ENCODE measurements around the gene TMC1. TPM values are rescaled to one million over a fixed set of nuclear protein-coding genes. Genes with fewer than 3 reads are reported as not detected.

TMC1 gene
- total RNA-seq, 2 donors from 2014 or later = not detected

GRCh38 chr9:72627147-72627546 lies 105.7 kb downstream of the TMC1 start:
- H3K4me1 Mint-ChIP-seq (ENCODE audit: low read depth in 2 of 2) = no peaks in the 10 kb centered on the region
- H3K27ac Mint-ChIP-seq = no peak overlapping the region
- DNase-seq (ENCODE audit: low spot score) (no peak), ATAC-seq (no peak)
- H3K4me3 Mint-ChIP-seq = no peak overlapping the region
- no peaks in the 10 kb centered on the region for H3K9me3 Mint-ChIP-seq
- H3K27me3 Mint-ChIP-seq = peaks cover 10 to 35% of the 10 kb centered on the region in 2 donors
- H3K36me3 Mint-ChIP-seq = no peaks in the 10 kb centered on the region

DNA sequence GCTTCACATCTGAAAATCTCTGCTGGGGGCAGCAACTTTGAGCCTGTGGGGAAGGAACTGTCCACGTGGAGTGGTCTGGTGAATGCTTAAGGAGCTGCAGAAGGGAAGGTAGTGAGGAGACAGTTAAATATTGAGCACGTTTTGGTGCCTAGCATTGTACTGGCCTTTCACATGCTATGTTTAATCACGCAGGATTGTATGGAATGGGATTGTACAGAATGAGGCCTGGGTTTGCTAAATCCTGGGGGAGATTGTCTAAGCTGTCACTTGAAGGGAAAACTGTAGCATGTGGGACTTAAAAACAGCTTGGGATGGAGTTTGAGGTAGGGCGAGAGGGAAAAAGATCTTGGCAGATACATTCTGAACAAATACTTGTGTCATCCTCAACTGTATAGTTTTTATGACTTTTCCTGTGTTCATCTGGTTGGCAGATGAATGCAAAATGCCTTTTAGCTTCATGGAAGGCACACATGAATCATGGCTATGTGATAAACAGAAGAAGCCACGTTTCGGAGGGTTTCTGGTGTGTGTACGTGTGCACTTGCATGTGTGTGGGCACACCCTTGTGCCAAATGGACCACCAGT lies 106.6 kb downstream of the TMC1 start:
- no peaks in the 10 kb centered on the region for H3K9me3 Mint-ChIP-seq
- H3K36me3 Mint-ChIP-seq = no peaks in the 10 kb centered on the region
- no peak overlapping the region for H3K4me3 Mint-ChIP-seq
- H3K27ac Mint-ChIP-seq = no peak overlapping the region
- ATAC-seq (no peak), DNase-seq (ENCODE audit: low spot score) (no peak)
- H3K4me1 Mint-ChIP-seq (ENCODE audit: low read depth in 2 of 2) = no peaks in the 10 kb centered on the region
- H3K27me3 Mint-ChIP-seq = peaks cover 9 to 36% of the 10 kb centered on the region in 2 donors

DNA sequence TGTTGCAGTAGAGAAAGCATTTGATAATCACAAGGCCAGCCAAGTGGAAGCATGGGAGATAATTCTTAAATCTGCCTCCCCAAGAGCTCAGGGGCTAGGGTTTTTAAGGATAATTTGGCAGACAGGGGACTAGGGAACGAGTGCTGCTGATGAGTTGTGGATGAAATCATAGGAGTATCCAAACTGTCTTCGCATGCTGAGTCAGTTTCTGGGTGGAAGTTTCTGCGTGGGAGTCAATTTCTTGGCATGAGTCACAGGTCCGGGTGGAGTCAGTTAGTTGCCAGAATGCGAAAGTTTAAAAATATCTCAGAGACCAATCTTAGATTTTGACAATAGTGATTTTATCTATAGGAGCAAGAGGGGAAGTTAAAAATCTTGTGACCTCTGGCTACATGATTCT lies 112.6 kb downstream of the TMC1 start:
- DNase-seq (ENCODE audit: low spot score) (no peak), ATAC-seq (no peak)
- Mint-ChIP-seq H3K9me3 (no peaks in the 10 kb centered on the region), H3K27ac (no peak overlapping the region), H3K4me3 (no peak overlapping the region), H3K27me3 (peaks cover 12 to 18% of the 10 kb centered on the region in 2 donors), H3K4me1 (ENCODE audit: low read depth in 2 of 2) (no peaks in the 10 kb centered on the region), H3K36me3 (no peaks in the 10 kb centered on the region)

GRCh38 chr9:72635197-72635596 lies 113.8 kb downstream of the TMC1 start:
- Mint-ChIP-seq H3K4me1 (ENCODE audit: low read depth in 2 of 2) (no peaks in the 10 kb centered on the region), H3K27ac (no peak overlapping the region), H3K27me3 (peaks cover 8 to 18% of the 10 kb centered on the region in 2 donors), H3K36me3 (no peaks in the 10 kb centered on the region), H3K4me3 (no peak overlapping the region), H3K9me3 (no peaks in the 10 kb centered on the region)
- DNase-seq (ENCODE audit: low spot score) = no peak
- ATAC-seq = no peak

GRCh38 chr9:72636621-72637020 lies 115.2 kb downstream of the TMC1 start:
- no peaks in the 10 kb centered on the region for H3K4me1 Mint-ChIP-seq (ENCODE audit: low read depth in 2 of 2)

DNA sequence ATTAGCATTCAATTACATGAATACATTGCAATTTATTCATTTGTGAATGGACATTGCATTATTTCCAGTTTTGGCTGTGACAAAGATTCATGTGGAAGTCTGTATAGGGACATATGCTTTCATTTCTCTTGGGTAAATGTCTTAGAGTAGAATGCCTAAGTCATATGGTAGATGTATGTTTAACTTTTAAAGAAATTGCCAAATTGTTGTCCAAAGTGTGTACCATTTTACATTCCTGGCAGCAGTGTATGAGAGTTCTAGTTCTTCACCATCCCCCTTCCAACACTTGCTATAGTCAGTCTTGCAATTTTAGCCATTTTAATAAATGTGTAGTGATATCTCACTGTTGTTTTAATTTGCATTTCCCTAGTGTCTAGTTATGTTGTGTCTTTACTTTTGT lies 122.2 kb downstream of the TMC1 start:
- Mint-ChIP-seq H3K27ac (no peak overlapping the region), H3K4me3 (no peak overlapping the region), H3K36me3 (no peaks in the 10 kb centered on the region), H3K4me1 (ENCODE audit: low read depth in 2 of 2) (no peaks in the 10 kb centered on the region), H3K9me3 (no peaks in the 10 kb centered on the region), H3K27me3 (peaks cover 0 to 36% of the 10 kb centered on the region in 2 donors)
- no peak for DNase-seq (ENCODE audit: low spot score)
- no peak for ATAC-seq

More at GRCh38 chr9:72636621-72637020, 115.2 kb downstream of the TMC1 start:
- H3K27ac Mint-ChIP-seq = no peak overlapping the region
- H3K27me3 Mint-ChIP-seq = peaks cover 8 to 15% of the 10 kb centered on the region in 2 donors
- H3K36me3 Mint-ChIP-seq = no peaks in the 10 kb centered on the region
- ATAC-seq (no peak), DNase-seq (ENCODE audit: low spot score) (no peak)
- no peak overlapping the region for H3K4me3 Mint-ChIP-seq
- no peaks in the 10 kb centered on the region for H3K9me3 Mint-ChIP-seq

GRCh38 chr9:72646061-72646460 lies 124.7 kb downstream of the TMC1 start:
- DNase-seq (ENCODE audit: low spot score) (no peak), ATAC-seq (no peak)
- H3K4me3 Mint-ChIP-seq = no peak overlapping the region
- H3K36me3 Mint-ChIP-seq = no peaks in the 10 kb centered on the region
- H3K27me3 Mint-ChIP-seq = peaks cover 0 to 36% of the 10 kb centered on the region in 2 donors
- H3K9me3 Mint-ChIP-seq = no peaks in the 10 kb centered on the region
- no peaks in the 10 kb centered on the region for H3K4me1 Mint-ChIP-seq (ENCODE audit: low read depth in 2 of 2)
- no peak overlapping the region for H3K27ac Mint-ChIP-seq

GRCh38 chr9:72648324-72649126 lies 127.1 kb downstream of the TMC1 start:
- H3K36me3 Mint-ChIP-seq = no peaks in the 10 kb centered on the region
- H3K27ac Mint-ChIP-seq = no peak overlapping the region
- ATAC-seq (no peak), DNase-seq (ENCODE audit: low spot score) (no peak)
- H3K9me3 Mint-ChIP-seq = no peaks in the 10 kb centered on the region
- no peaks in the 10 kb centered on the region for H3K4me1 Mint-ChIP-seq (ENCODE audit: low read depth in 2 of 2)
- no peak overlapping the region for H3K4me3 Mint-ChIP-seq
- peaks cover 10 to 28% of the 10 kb centered on the region in 2 donors for H3K27me3 Mint-ChIP-seq

GRCh38 chr9:72649127-72649442 lies 127.7 kb downstream of the TMC1 start:
- Mint-ChIP-seq H3K4me1 (ENCODE audit: low read depth in 2 of 2) (no peaks in the 10 kb centered on the region), H3K4me3 (no peak overlapping the region), H3K27ac (no peak overlapping the region), H3K27me3 (peaks cover 10 to 22% of the 10 kb centered on the region in 2 donors), H3K36me3 (no peaks in the 10 kb centered on the region), H3K9me3 (no peaks in the 10 kb centered on the region)
- ATAC-seq (no peak), DNase-seq (ENCODE audit: low spot score) (no peak)

GRCh38 chr9:72650206-72650605 lies 128.8 kb downstream of the TMC1 start:
- Mint-ChIP-seq H3K9me3 (no peaks in the 10 kb centered on the region), H3K27me3 (peaks cover 12% of the 10 kb centered on the region in 2 donors), H3K4me1 (ENCODE audit: low read depth in 2 of 2) (no peaks in the 10 kb centered on the region), H3K4me3 (no peak overlapping the region), H3K27ac (no peak overlapping the region), H3K36me3 (no peaks in the 10 kb centered on the region)
- DNase-seq (ENCODE audit: low spot score) (no peak), ATAC-seq (no peak)

- ATAC-seq (no peak), DNase-seq (ENCODE audit: low spot score) (no peak)
- H3K9me3 Mint-ChIP-seq = no peaks in the 10 kb centered on the region
- H3K27ac Mint-ChIP-seq = no peak overlapping the region
- H3K4me3 Mint-ChIP-seq = no peak overlapping the region
- peaks cover 11 to 18% of the 10 kb centered on the region in 2 donors for H3K27me3 Mint-ChIP-seq
- no peaks in the 10 kb centered on the region for H3K36me3 Mint-ChIP-seq
- no peaks in the 10 kb centered on the region for H3K4me1 Mint-ChIP-seq (ENCODE audit: low read depth in 2 of 2)
Observed at GRCh38 chr9:72656021-72656420, 134.6 kb downstream of the TMC1 start.

- H3K4me1 Mint-ChIP-seq (ENCODE audit: low read depth in 2 of 2) = no peaks in the 10 kb centered on the region
- no peaks in the 10 kb centered on the region for H3K9me3 Mint-ChIP-seq
- no peak for DNase-seq (ENCODE audit: low spot score)
- H3K36me3 Mint-ChIP-seq = no peaks in the 10 kb centered on the region
- H3K27me3 Mint-ChIP-seq = peaks cover 11 to 15% of the 10 kb centered on the region in 2 donors
- ATAC-seq = no peak
- no peak overlapping the region for H3K4me3 Mint-ChIP-seq
- no peak overlapping the region for H3K27ac Mint-ChIP-seq
Observed at GRCh38 chr9:72657023-72657422, 135.6 kb downstream of the TMC1 start.

DNA sequence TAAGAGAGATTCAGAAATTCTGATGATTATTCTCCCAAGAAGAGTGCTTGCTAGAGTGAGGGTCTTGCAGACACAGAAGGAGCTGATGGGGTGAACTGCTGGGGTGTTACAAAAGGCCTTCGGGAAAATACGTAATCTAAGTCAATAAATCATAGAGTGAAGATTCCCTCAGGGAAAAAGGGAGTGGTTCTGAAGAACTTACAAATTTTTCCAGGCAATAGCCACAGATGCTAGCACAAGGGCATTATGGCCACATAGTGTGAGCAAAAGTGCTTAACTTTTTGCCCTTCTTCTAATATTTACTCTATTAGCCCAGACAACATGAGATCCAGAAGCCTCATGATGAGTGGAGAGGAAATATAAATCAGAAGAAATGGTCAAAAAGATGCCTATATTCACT lies 137.3 kb downstream of the TMC1 start:
- no peaks in the 10 kb centered on the region for H3K9me3 Mint-ChIP-seq
- no peak overlapping the region for H3K27ac Mint-ChIP-seq
- no peak overlapping the region for H3K4me3 Mint-ChIP-seq
- H3K4me1 Mint-ChIP-seq (ENCODE audit: low read depth in 2 of 2) = no peaks in the 10 kb centered on the region
- H3K27me3 Mint-ChIP-seq = peaks cover 11 to 12% of the 10 kb centered on the region in 2 donors
- DNase-seq (ENCODE audit: low spot score) (no peak), ATAC-seq (no peak)
- H3K36me3 Mint-ChIP-seq = no peaks in the 10 kb centered on the region

DNA sequence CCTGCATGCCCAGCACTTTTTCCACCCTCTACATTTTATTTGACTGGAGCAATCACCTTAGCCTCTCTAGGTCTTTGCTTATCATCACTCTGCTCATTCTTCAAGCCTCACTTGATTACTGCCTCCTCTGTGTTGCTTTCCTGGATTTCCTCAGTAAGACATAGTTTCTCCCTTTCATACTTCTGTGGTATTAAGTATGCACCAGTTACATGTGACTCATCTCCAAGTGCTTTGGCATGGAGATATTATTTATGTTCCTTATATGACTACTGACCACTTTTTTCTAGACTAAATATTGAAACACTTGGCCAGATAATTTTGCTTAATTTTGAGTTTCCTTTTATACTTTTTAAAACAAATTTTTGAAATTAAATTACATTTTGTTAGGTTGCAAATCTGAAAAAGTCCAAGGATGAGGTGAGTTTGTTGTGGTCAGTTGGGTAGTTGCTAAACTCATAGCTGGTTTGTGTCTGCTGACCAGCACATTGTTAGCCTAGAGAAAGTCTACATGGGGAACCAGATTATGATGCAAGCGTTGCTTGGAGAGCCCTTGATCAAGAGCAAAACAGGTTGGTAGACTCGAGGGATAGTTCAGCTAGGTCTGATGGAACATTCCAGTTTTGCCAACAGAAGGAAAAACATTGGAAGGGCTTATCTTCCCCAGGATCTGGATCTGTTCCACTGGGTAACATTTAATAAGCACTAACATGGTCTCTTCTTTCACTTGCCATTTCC lies 140.2 kb downstream of the TMC1 start:
- no peak for DNase-seq (ENCODE audit: low spot score)
- ATAC-seq = no peak
- H3K27ac Mint-ChIP-seq = no peak overlapping the region
- no peak overlapping the region for H3K4me3 Mint-ChIP-seq
- no peaks in the 10 kb centered on the region for H3K9me3 Mint-ChIP-seq
- no peaks in the 10 kb centered on the region for H3K4me1 Mint-ChIP-seq (ENCODE audit: low read depth in 2 of 2)
- H3K27me3 Mint-ChIP-seq = peaks cover 12 to 18% of the 10 kb centered on the region in 2 donors
- H3K36me3 Mint-ChIP-seq = no peaks in the 10 kb centered on the region
